Activated T-helper 2 cell treated with anti-CD3 and anti-CD28 coated beads, Interferon-gamma antibody, Interleukin-2, Interleukin-4, amounts not matched to agents 10 μg/mL and 5 μg/mL and 100 μg/mL, durations not matched to agents 14 hours and 24 hours and 36 hours (primary cell): ENCODE data around the gene C14orf132. TPM values are rescaled to one million over a fixed set of nuclear protein-coding genes. Genes with fewer than 3 reads are reported as not detected.
A peak's percentile ranks its signal among the peaks of the same experiment; 100 is the strongest.

Experiments used
- DNase-seq: peaks from one replicate; pipeline ENCODE4 v3.0.0; 2021; ENCODE audit warnings: low spot score
- H3K27ac Mint-ChIP-seq: one replicate; pipeline ENCODE4 v1.8.0; 2021; ENCODE audit warnings: mixed read lengths
- H3K27me3 Mint-ChIP-seq: one replicate; pipeline ENCODE4 v1.8.0; 2021; ENCODE audit warnings: low read depth, mixed read lengths
- H3K36me3 Mint-ChIP-seq: one replicate; pipeline ENCODE4 v1.8.0; 2021; ENCODE audit warnings: low read depth, mixed read lengths
- H3K4me1 Mint-ChIP-seq: one replicate; pipeline ENCODE4 v1.8.0; 2021; ENCODE audit warnings: low read depth, mixed read lengths
- H3K4me3 Mint-ChIP-seq: one replicate; pipeline ENCODE4 v1.8.0; 2021; ENCODE audit warnings: low read depth, mild to moderate bottlenecking, moderate library complexity, mixed read lengths
- H3K9me3 Mint-ChIP-seq: one replicate; pipeline ENCODE4 v1.8.0; 2021; ENCODE audit warnings: mixed read lengths
- intact Hi-C: fragments of 100-400 bp; cut with micrococcal nuclease; formaldehyde crosslinking; loops from one replicate; pipeline ENCODE4 v1.15.1; 2023
- total RNA-seq: library from RNA; stranded (reverse); gene quantifications from 2 replicates; pipeline ENCODE4 v1.2.3, GENCODE V29; 2022

Gene C14orf132
- total RNA-seq, 1 donor from 2014 or later, result 1.6 TPM

DNA sequence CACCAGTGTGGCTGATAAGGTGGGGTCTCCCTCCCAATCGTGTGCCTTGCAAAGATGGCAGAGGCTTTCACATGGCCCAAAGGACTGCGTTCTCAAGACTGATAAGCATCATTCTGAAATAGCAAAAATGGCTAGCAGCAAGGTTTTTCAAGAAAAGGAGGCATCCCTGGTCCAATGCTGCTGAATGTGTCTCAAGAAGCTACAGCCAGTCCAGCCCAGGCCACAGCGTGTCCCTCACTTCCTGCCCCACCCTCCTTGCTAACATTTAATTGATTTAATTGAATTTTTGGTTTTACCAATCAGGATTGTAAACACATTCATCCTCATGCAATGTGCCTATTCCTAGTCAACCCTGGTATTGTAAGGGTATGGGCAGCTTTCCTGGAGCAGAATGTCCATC is 55.9 kb downstream of the C14orf132 start:
- no peak for DNase-seq
- Mint-ChIP-seq H3K36me3 (no peaks in the 10 kb centered on the region), H3K4me3 (no peak overlapping the region), H3K27me3 (no peaks in the 10 kb centered on the region), H3K4me1 (peaks cover 2% of the 10 kb centered on the region), H3K27ac (no peak overlapping the region), H3K9me3 (no peaks in the 10 kb centered on the region)
- intact Hi-C loops, result no loop called here

DNA sequence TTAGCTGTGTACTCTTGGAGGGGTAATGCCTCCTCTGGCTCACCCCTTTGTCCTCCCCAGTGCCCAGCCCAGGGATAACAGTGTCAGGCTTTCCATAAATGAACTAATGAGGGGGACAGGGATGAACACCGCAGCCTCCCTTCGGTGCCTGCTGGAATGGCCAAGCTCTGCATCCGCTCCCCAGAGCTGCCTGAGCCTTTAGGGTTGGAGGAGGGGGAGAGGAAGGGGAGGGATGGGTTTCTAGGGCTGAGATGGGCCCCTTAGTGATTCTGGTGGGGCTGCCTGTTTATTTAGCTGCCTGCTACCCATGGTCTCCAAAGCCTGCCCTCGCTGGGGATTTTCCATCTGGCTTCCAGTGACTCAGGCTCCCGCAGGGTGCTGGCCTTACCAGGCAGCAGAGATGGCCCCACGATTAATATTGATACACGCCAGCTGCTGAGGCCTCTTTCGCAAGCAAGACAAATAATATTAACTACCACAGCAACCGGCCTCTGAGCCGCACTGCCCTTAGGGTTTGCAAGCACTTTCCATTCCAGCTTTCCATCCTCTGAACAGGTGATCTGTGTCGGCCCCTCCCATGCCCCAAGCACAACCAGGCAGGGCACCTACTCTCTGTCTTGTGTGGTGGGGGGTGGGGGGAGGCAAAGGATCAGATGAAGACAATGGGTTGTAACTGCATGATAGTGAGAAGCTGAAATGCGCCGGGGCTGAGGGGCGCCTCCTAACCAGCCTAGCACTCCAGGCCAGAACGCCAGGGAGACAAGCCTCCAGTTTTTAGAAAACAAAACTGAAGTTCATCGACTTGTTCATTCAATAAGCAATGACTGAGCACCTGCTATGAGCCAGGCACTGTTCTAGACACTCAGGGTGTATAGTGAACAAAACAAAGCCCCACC is 56.7 kb downstream of the C14orf132 start:
- no peaks in the 10 kb centered on the region for H3K27me3 Mint-ChIP-seq
- intact Hi-C loops, result no loop called here
- H3K9me3 Mint-ChIP-seq, result no peaks in the 10 kb centered on the region
- no peak for DNase-seq
- peaks cover 2% of the 10 kb centered on the region for H3K4me1 Mint-ChIP-seq
- H3K27ac Mint-ChIP-seq, result no peak overlapping the region
- no peak overlapping the region for H3K4me3 Mint-ChIP-seq
- H3K36me3 Mint-ChIP-seq, result no peaks in the 10 kb centered on the region

DNA sequence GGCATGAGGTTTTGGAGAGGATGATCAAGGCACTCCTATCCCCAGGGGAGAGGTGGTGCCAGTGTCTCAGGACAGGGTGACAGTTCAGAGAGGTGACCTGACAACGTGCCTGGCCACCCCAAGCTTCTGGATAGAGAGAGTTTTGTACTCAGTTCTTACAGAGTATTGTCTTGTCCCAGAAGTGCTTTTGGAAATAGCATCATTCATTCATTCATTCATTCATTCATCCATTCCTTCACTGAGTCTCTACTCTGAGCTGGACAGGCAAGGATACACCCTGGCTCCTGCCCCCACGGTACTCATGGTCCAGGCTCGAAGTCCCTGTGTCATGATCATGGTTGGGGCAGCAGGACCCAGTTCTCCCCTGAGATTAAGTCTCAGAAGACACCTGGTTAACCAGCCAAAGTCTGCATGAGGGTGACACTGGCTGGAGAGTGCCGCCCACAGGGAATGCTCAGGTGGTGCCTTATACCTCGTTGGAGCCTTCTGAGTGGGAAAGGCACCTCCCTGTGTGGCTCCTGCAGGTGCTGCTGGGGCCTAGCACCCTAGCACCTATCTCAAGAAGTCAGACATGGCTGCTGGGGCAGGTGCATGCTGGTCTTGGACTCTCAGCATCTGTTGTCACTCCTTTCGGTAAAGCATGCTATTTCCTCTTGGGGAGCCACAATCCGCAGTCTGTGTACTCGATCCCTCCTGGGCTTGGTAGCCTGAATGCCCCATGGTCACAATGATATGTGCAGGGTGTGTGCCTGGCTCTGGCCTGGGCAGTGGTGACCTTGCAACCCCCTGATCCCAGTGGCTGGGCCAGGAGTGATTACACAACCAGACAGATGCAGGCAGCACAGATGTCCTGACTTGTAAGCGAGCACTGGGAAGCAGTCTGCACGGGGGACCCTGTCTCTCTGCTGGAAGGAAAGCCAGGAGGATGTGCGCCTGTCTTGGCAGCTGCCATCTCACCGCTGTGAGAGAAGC is 57.8 kb downstream of the C14orf132 start:
- intact Hi-C loops, result no loop called here
- DNase-seq, result no peak

DNA sequence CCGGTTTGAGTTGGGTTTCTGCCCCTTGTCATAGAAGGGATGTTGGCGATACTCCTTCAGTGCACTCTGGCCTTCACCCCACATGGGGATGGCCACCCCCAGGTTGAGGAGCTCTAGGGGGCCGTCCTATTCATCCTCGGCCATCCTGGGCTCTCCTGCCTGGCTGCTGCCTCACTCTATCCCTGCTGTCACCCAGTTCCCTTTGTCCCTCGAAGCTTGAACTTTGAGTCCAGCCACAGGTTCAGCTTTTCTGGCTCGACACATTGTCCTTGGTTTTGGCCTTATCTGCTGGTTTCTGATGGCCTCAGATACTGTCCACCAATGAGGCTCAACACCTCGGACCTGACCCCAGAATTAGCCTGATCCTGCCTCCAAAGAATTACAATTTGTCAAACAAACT is 58.6 kb downstream of the C14orf132 start:
- H3K27me3 Mint-ChIP-seq, result no peaks in the 10 kb centered on the region
- no peaks in the 10 kb centered on the region for H3K9me3 Mint-ChIP-seq
- intact Hi-C loops, result no loop called here
- DNase-seq, result no peak
- no peaks in the 10 kb centered on the region for H3K36me3 Mint-ChIP-seq
- H3K4me1 Mint-ChIP-seq, result peaks cover 2% of the 10 kb centered on the region
- no peak overlapping the region for H3K27ac Mint-ChIP-seq
- H3K4me3 Mint-ChIP-seq, result no peak overlapping the region

More for the DNA sequence above, 57.8 kb downstream of the C14orf132 start:
- H3K27me3 Mint-ChIP-seq, result no peaks in the 10 kb centered on the region
- H3K27ac Mint-ChIP-seq, result no peak overlapping the region
- no peaks in the 10 kb centered on the region for H3K9me3 Mint-ChIP-seq
- H3K4me3 Mint-ChIP-seq, result no peak overlapping the region
- peaks cover 2% of the 10 kb centered on the region for H3K4me1 Mint-ChIP-seq
- no peaks in the 10 kb centered on the region for H3K36me3 Mint-ChIP-seq

DNA sequence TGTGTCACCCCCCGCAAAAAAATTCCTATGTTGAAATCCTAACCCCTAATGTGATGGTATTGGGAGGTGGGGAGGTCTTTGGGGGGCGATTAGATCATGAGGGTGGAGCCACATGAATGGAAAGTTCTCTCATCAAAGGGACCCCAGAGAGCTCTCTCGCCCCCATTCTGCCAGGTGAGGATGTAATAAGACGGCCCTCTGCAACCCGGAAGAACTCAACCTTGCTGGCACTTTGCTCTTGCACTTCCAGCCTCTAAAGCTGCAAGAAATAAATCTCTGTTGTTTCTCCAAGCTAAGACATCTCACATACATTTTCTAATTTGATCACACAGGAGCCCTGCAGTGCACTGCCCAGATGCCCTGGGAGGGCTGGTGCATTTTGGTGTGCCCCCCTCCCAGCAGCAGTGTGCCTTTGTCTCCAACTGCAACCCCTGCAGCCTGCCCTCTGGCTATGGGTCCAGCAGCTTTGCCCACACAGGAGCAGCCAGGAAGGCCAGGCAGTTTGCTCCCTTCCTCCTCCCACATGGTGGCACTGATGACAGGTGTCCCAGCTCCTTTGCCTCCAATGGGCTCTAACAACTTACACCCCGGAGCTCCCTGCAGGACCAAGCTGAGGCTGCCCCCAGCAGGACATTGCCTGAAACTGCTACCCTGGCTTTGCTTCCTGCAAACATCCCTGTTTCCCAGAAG is 59.3 kb downstream of the C14orf132 start:
- intact Hi-C loops, result no loop called here
- Mint-ChIP-seq H3K27me3 (no peaks in the 10 kb centered on the region), H3K9me3 (no peaks in the 10 kb centered on the region), H3K4me3 (no peak overlapping the region), H3K27ac (no peak overlapping the region), H3K4me1 (peaks cover 2% of the 10 kb centered on the region), H3K36me3 (no peaks in the 10 kb centered on the region)
- DNase-seq, result no peak

DNA sequence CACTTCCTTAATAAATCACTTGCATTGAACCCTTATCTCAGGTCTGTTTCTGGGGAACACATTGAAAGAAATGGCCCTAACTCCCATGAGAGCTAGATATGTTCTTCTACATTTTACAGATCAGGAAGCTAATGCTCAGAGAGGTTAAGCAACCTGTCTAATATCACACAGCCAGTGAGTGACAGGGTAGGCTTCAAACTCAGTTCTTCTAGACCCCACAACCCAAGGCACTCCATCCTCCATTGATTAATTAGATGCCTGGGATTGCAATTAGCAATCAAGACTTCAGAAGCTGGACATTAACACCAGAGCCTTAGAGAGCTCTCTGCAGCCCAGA is 59.8 kb downstream of the C14orf132 start:
- no peak overlapping the region for H3K27ac Mint-ChIP-seq
- DNase-seq, result no peak
- no peaks in the 10 kb centered on the region for H3K27me3 Mint-ChIP-seq
- H3K36me3 Mint-ChIP-seq, result no peaks in the 10 kb centered on the region
- intact Hi-C loops, result no loop called here
- no peaks in the 10 kb centered on the region for H3K9me3 Mint-ChIP-seq
- peaks cover 2% of the 10 kb centered on the region for H3K4me1 Mint-ChIP-seq
- H3K4me3 Mint-ChIP-seq, result no peak overlapping the region

DNA sequence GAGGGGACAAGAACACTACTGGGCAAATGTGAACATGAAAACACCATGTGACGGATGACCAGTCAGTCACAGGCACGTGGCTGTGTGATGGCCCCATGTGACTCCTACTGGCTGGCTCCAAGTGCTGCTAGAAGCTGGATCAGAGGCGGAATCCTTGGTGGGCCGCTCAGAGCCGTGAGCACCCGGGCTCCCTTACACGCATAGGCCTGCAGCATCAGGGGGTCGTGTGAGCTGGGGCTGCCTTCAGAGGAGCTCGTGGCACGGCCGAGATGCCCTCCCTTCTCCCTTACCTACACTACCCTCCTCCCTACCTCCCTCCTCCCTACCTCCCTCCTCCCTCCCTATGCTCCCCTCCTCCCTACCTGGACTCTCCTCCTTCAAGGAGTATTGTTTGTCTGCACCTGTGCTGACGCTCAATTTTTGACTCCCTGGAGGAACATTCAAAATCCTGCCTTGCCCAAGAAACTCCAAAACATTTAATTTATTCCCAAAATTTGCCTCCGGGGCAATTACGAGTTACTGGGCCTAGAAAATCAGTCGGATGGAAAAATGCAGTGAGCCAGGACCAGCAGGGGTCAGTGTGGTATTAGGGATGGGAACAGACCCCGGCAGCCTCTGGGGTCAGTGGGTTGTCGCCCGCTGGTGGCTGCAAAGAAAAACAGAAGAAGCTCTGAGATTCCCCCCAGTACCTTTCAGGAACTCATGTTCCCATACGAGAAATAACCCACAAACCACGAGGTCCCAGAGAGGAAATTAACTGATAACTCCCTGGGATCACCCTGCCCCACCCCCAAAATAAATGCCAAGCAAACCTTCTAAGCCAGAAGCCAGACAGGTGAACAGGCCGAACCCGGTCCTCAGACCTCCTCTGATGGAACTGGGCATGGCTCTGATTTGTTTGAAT is 61.3 kb downstream of the C14orf132 start:
- intact Hi-C loops, result loop anchor here (10.0 kb wide), 1 partner anchor 324 kb away; no protein-coding TSS in a partner anchor
- Mint-ChIP-seq H3K27me3 (no peaks in the 10 kb centered on the region), H3K4me1 (peaks cover 2% of the 10 kb centered on the region), H3K4me3 (no peak overlapping the region), H3K9me3 (no peaks in the 10 kb centered on the region), H3K27ac (no peak overlapping the region), H3K36me3 (no peaks in the 10 kb centered on the region)
- DNase-seq, result peak; percentile 19

DNA sequence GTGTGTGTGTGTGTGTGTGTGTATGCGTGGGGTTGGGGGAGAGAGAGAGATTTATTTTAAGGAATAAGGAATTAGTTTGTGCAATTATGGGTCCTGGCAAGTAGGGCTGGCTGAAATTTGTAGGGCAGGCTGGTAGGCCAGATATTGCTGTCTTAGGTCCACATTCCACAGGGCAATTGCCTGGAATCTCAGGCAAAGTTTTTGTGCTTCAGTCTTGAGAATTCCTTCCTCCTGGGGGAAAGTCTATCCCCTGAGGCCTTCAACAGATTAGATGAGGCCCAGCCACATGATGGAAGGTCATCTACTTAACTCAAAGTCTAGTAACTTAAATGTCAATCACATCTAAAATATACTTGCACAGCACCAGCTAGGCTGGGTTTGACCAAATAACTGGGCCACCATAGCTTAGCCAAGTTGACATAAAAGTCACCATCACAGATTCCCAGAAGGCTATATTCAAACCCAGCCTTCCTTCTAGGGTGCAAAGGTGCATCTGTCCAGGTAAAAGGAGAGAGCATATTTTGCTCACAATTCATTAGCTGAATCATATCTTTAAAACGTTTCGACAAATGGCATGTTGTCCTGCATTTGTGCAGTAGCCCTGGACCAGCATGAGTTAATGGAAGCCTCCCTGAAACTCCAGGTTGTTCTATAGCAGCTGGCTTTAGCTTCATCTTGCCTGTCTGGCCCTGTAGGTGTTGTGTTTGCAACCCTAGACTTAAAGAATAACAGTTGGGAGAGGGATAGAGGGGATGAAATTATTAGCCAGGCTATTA is 63.1 kb downstream of the C14orf132 start:
- no peak for DNase-seq
- intact Hi-C loops, result loop anchor here (10.0 kb wide), 1 partner anchor 323 kb away; no protein-coding TSS in a partner anchor
- no peaks in the 10 kb centered on the region for H3K27me3 Mint-ChIP-seq
- H3K9me3 Mint-ChIP-seq, result no peaks in the 10 kb centered on the region
- H3K27ac Mint-ChIP-seq, result no peak overlapping the region
- no peaks in the 10 kb centered on the region for H3K4me1 Mint-ChIP-seq
- no peaks in the 10 kb centered on the region for H3K36me3 Mint-ChIP-seq
- no peak overlapping the region for H3K4me3 Mint-ChIP-seq

DNA sequence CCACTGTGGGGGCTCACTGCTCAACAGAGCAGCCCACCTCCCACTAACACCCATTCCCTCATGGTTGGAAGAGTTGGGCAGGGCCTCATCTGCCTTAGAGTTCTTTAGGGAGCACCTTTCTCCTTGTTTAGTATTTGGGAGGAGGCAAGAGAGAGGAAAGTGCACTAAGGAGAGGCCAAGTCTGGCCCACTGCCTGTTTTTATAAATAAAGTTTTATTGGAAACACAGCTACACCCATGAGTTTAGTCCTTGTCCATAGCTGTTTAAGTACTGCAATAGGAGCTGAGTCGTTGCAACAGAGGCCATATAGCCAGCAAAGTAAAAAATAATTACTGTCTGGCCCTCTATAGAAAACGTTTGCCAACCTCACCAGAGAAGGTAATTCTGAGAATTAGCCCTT is 63.9 kb downstream of the C14orf132 start:
- no peak for DNase-seq
- intact Hi-C loops, result loop anchor here (10.0 kb wide), 1 partner anchor 322 kb away; no protein-coding TSS in a partner anchor
- H3K4me1 Mint-ChIP-seq, result no peaks in the 10 kb centered on the region

DNA sequence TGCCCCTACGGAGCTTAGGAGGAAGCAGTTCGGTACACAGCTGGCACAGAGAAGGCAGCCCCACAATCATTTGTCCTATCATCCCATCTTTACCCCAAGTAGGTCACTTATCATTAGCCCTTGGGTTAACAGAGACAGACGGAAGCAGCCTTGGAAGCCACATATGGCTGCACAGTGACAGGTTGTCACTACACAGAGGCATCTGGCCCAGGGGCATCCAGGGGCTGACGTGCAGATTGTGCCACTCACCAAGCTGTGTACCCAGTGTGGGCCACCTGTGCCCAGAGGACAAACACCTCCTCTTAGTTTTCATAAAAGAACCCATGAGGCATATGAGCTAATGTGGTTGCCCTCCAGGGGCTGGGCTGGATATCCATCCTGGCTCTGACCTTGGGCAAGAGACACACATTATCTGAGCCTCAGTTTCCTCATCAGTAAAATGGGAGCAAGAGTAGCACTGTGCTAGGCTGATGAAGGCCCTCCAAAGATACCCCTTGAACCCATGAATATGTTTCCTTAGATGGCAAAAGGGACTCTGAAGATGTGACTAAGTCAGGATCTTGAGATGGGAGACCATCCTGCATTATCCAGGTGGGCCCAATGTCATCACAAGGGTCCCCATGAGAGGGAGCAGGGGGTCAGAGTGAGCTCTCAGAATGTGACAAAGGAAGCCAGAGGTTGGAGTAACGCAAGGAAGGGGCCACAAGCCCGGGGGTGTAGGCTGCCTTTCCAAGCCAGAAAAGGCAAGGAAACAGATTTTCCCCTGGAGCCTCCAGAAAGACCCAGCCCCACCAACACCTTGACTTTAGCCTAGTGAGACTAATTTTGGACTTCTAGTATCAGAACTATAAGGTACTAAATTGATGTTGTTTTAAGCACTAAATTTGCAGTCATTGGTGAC is 64.6 kb downstream of the C14orf132 start:
- Mint-ChIP-seq H3K27ac (no peak overlapping the region), H3K9me3 (no peaks in the 10 kb centered on the region), H3K4me1 (no peaks in the 10 kb centered on the region), H3K27me3 (no peaks in the 10 kb centered on the region), H3K36me3 (no peaks in the 10 kb centered on the region), H3K4me3 (no peak overlapping the region)
- DNase-seq, result no peak
- intact Hi-C loops, result loop anchor here (10.0 kb wide), 1 partner anchor 321 kb away; no protein-coding TSS in a partner anchor

More for the DNA sequence above, 63.9 kb downstream of the C14orf132 start:
- Mint-ChIP-seq H3K27ac (no peak overlapping the region), H3K4me3 (no peak overlapping the region), H3K36me3 (no peaks in the 10 kb centered on the region), H3K27me3 (no peaks in the 10 kb centered on the region), H3K9me3 (no peaks in the 10 kb centered on the region)
